GM12891 (cell line): ENCODE measurements around the gene PDLIM7.

Experiments
- POLR2A ChIP-seq: IDR thresholded peaks from 2 replicates; pipeline ENCODE4 v1.6.1; 2011; ENCODE audit warnings: low read depth, low read length, control low read depth
- POLR2AphosphoS5 ChIP-seq: IDR thresholded peaks from 2 replicates; pipeline ENCODE4 v1.6.1; 2011; ENCODE audit warnings: low read depth, low read length, control low read depth
- SPI1 ChIP-seq: IDR thresholded peaks from 2 replicates; pipeline ENCODE4 v1.6.1; 2011; ENCODE audit warnings: low read depth, low read length, control low read depth
- TAF1 ChIP-seq: IDR thresholded peaks from 2 replicates; pipeline ENCODE4 v1.6.1; 2011; ENCODE audit warnings: low read depth, low read length, control low read depth

DNA sequence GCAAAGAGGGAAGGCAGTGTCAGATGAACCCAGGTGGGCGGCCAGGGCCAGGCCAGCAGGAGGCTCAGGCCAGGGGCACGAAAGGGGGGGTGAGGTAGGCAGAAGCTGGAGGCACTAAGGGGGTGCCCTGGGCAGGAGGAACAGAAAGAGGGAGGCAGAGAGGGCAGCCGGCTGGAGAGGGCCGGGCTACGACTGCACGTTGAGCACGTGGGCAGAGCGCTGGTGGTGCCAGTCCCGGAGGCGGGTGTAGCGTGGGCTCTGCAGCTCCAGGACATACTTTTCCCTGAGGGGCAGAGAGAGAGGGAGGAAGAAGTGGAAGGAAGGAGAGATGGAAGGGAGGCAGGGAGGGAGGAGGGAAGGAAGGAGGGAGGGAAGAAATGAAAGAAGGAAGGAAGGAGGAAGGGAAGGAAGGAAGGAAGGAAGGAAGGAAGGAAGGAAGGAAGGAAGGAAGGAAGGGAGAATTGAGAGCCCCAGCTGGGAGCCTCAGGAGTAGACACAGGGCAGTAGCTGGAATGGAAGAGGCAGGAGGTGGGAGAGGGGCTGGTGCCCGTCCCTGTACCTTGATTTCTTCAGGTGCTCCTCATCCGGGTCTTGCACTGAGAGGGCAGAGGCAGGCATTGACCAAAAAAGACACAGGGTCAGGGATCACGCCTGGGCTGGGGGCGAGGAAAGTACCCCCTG, 7.0 kb downstream of the PDLIM7 start:
- TF ChIP-seq POLR2AphosphoS5 (no peak), POLR2A (no peak), TAF1 (no peak), SPI1 (no peak)
